NCI-H1417 (cell line): Measurements from ENCODE around the gene OR6N1.

Experiments
- DNase-seq, 3 experiments: peaks; one replicate each; lab custom pipeline; 2025; lab: John Stamatoyannopoulos, UW

OR6N1 gene

GRCh38 chr1:158752155-158752712 is 19.8 kb downstream of the OR6N1 start:
- no peak for DNase-seq

GRCh38 chr1:158735848-158736247 is 36.1 kb downstream of the OR6N1 start:
- no peak for DNase-seq

GRCh38 chr1:158732524-158732923 is 39.5 kb downstream of the OR6N1 start:
- DNase-seq, result no peak

GRCh38 chr1:158731707-158732106 is 40.3 kb downstream of the OR6N1 start:
- DNase-seq, result no peak

- DNase-seq, result no peak
Measured at GRCh38 chr1:158730453-158730852, 41.5 kb downstream of the OR6N1 start.

- no peak for DNase-seq
Measured at GRCh38 chr1:158728510-158729225, 43.3 kb downstream of the OR6N1 start.

GRCh38 chr1:158724442-158724841 is 47.6 kb downstream of the OR6N1 start:
- DNase-seq, result no peak

GRCh38 chr1:158720620-158721019 is 51.4 kb downstream of the OR6N1 start, which contains the start of gene OR6K3:
Gene OR6K3, minus strand, starts transcription at chr1:158720720. Its CDS starts 2,605 bp downstream, at chr1:158718115.
- no peak for DNase-seq

GRCh38 chr1:158719664-158720063 is 52.3 kb downstream of the OR6N1 start:
- DNase-seq, result no peak

- no peak for DNase-seq
Measured at GRCh38 chr1:158717344-158717743, 54.7 kb downstream of the OR6N1 start.

GRCh38 chr1:158716335-158716734 is 55.7 kb downstream of the OR6N1 start:
- DNase-seq, result no peak

GRCh38 chr1:158714754-158715153 is 57.2 kb downstream of the OR6N1 start:
- DNase-seq, result no peak
